B cell (primary cell): ENCODE results near the gene SLC2A11. TPM values are rescaled to one million over a fixed set of nuclear protein-coding genes. Genes with fewer than 3 reads are reported as not detected.
A peak's percentile ranks its signal among the peaks of the same experiment; 100 is the strongest.

ENCODE experiments used
- ATAC-seq: fragments of 200-7000 bp; cut with Tn5 transposase; one replicate; pipeline ENCODE4 v1.10.0; 2021; ENCODE audit warnings: low read depth, mild to moderate bottlenecking, moderate number of reproducible peaks, moderate library complexity
- CTCF ChIA-PET: fragments of 350-600 bp; sonication (Branson Sonifier 250); formaldehyde crosslinking; loops from one replicate; lab custom pipeline; 2021; ENCODE audit warnings: antibody characterized with exemption, inconsistent platforms; lab: Charles Lee
- POLR2A ChIA-PET: fragments of 350-600 bp; sonication (Branson Sonifier 250); formaldehyde crosslinking; loops from one replicate; lab custom pipeline; 2021; ENCODE audit warnings: antibody characterized with exemption; lab: Charles Lee
- DNase-seq: peaks from one replicate; pipeline ENCODE4 v3.0.0; 2013
- H2AFZ ChIP-seq: 2 replicates; pipeline ENCODE4 v1.6.1; 2012; ENCODE audit warnings: mild to moderate bottlenecking, low read depth, low read length; ENCODE audit not compliant: insufficient read depth, poor library complexity, severe bottlenecking
- H3K27ac ChIP-seq, 2 donors: 1 replicate in 1 of 2; 2 replicates in 1 of 2; pipeline ENCODE4 v1.5.1; 2012 to 2013; ENCODE audit warnings: low read length in 2 of 2, mild to moderate bottlenecking in 2 of 2, moderate library complexity in 1 of 2
- H3K27me3 ChIP-seq, 4 experiments: fragments of 200-600 bp in 1 of 4; sonication (generic) in 1 of 4; replicated peaks in 1 of 4; 1 replicate in 2 of 4; 2 replicates in 2 of 4; pipeline versions ENCODE4 v1.6.1 to v1.7.0; 2013 to 2016; ENCODE audit warnings: low read length in 3 of 4, mild to moderate bottlenecking in 2 of 4, mixed read lengths in 1 of 4, moderate library complexity in 1 of 4; ENCODE audit not compliant: insufficient read depth in 4 of 4, control insufficient read depth in 3 of 4; ENCODE audit errors: control extremely low read depth in 1 of 4
- H3K36me3 ChIP-seq, 2 experiments: replicated peaks in 1 of 2; 1 replicate in 1 of 2; 2 replicates in 1 of 2; pipeline versions ENCODE4 v1.6.1 to v1.7.1; 2013; ENCODE audit warnings: low read length in 1 of 2; ENCODE audit not compliant: insufficient read depth in 2 of 2, control insufficient read depth in 1 of 2; ENCODE audit errors: control extremely low read depth in 1 of 2, extremely low read depth in 1 of 2
- H3K4me1 ChIP-seq, 2 donors: fragments of 200-600 bp in 1 of 2; sonication (generic) in 1 of 2; 1 replicate in 1 of 2; 2 replicates in 1 of 2; pipeline versions ENCODE4 v1.5.1 to v1.6.1; 2013 to 2017; ENCODE audit warnings: low read length in 2 of 2; ENCODE audit not compliant: control insufficient read depth in 2 of 2, insufficient read depth in 2 of 2
- H3K4me2 ChIP-seq: replicated peaks from 2 replicates; pipeline ENCODE3; 2012; ENCODE audit warnings: mild to moderate bottlenecking, low read depth, low read length; ENCODE audit not compliant: poor library complexity, severe bottlenecking
- H3K4me3 ChIP-seq, 5 experiments: fragments of 200-600 bp in 1 of 5; sonication (generic) in 1 of 5; 1 replicate in 3 of 5; 2 replicates in 2 of 5; pipeline versions ENCODE4 v1.5.1 to v1.7.0; 2011 to 2016; ENCODE audit warnings: low read length in 4 of 5, mild to moderate bottlenecking in 4 of 5, low read depth in 2 of 5, control low read depth in 1 of 5, moderate library complexity in 1 of 5; ENCODE audit not compliant: insufficient read depth in 1 of 5; ENCODE audit errors: control extremely low read depth in 1 of 5, extremely low read depth in 1 of 5
- H3K79me2 ChIP-seq: fragments of 200-600 bp; sonication (generic); one replicate; pipeline ENCODE4 v1.6.0; 2016; ENCODE audit warnings: low read length; ENCODE audit not compliant: control insufficient read depth, insufficient read depth
- H3K9ac ChIP-seq: fragments of 200-600 bp; sonication (generic); 2 replicates; pipeline ENCODE4 v1.6.1; 2017; ENCODE audit warnings: mild to moderate bottlenecking, low read length, moderate library complexity
- H3K9me3 ChIP-seq, 3 donors: one replicate each; pipeline versions ENCODE4 v1.6.1 to v1.7.1; 2013; ENCODE audit warnings: low read length in 2 of 3; ENCODE audit not compliant: control insufficient read depth in 2 of 3, insufficient read depth in 1 of 3; ENCODE audit errors: control extremely low read depth in 1 of 3
- H4K20me1 ChIP-seq: 2 replicates; pipeline ENCODE4 v1.6.0; 2012; ENCODE audit warnings: mild to moderate bottlenecking, low read length; ENCODE audit not compliant: insufficient read depth, control insufficient read depth, poor library complexity, severe bottlenecking
- H3K27ac Mint-ChIP-seq: one replicate; pipeline ENCODE4 v1.8.0; 2021; ENCODE audit warnings: mixed read lengths
- H3K27me3 Mint-ChIP-seq: one replicate; pipeline ENCODE4 v1.8.0; 2021; ENCODE audit warnings: mixed read lengths
- H3K4me1 Mint-ChIP-seq: one replicate; pipeline ENCODE4 v1.8.0; 2021; ENCODE audit warnings: mixed read lengths
- H3K4me3 Mint-ChIP-seq: one replicate; pipeline ENCODE4 v1.8.0; 2021; ENCODE audit warnings: mixed read lengths
- H3K9me3 Mint-ChIP-seq: one replicate; pipeline ENCODE4 v1.8.0; 2022; ENCODE audit warnings: mixed read lengths; ENCODE audit not compliant: insufficient read depth
- CTCF ChIP-seq: fragments of 200-600 bp; IDR thresholded peaks from one replicate; pipeline ENCODE4 v1.8.0; 2022; ENCODE audit warnings: antibody characterized with exemption, mild to moderate bottlenecking
- EZH2 ChIP-seq: IDR thresholded peaks from 2 replicates; pipeline ENCODE4 v1.6.1; 2012; ENCODE audit warnings: borderline replicate concordance, low read depth, mild to moderate bottlenecking, moderate library complexity, low read length; ENCODE audit not compliant: insufficient read depth, poor library complexity, severe bottlenecking
- WGBS: methylation state at CpG from one replicate; pipeline ENCODE4 v1.1.5; 2013; ENCODE audit warnings: missing lambda C conversion rate; ENCODE audit not compliant: insufficient coverage; 5-methylcytosine and 5-hydroxymethylcytosine counted together
- intact Hi-C: fragments of 100-400 bp; cut with micrococcal nuclease; formaldehyde crosslinking; loops from one replicate; pipeline ENCODE4 v1.10.0; 2022
- polyA plus RNA-seq: library from polyadenylated mRNA; depleted of rRNA; stranded (reverse); fragments of >200 nt; gene quantifications from 2 replicates; pipeline ENCODE4 v1.2.3, GENCODE V29; 2012
- total RNA-seq, 2 donors: library from RNA; stranded (reverse); fragments of 120-200 nt in 1 of 2; gene quantifications; 1 replicate in 1 of 2; 2 replicates in 1 of 2; pipeline versions ENCODE4 v1.2.3 to v1.2.4, GENCODE V29; 2013 to 2022

Gene SLC2A11
- total and polyA plus RNA-seq, 2 donors (not counting 1 experiment from before 2014, with no cell fraction given) = 38.6 to 54.3 TPM

DNA sequence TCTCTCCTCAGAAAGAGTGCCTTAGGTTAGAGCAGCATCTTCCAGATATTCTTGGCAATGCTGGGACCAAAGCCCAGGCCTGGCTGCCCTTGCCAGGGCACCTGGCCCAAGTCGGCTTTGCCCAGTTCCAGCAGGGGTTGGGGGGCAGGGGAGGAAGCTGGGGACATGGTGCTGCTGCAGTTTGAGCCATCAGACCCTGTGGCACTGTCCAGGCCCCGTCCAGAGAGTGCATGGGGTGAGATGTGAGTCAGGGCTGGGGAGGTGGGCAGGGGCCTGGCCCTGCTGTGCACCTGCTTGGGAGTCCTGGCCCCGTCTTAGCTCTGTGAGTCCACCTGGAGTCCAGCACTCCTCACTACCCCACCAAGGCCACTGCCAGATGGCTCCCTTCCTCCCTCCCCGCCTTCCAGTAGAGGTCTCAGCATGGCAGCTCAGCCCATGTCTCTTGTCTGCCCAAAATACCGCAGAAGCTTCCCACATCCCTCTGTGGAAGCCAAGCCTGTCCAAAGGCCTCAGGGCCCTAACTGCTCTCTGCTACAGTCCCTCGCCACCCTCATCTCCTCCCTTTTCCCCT, 35.5 kb upstream of the SLC2A11 start:
- intact Hi-C loops = no loop called here
- no peak overlapping the region for H3K4me3 ChIP-seq
- H3K4me2 ChIP-seq = no peak overlapping the region
- H3K4me1 ChIP-seq = peaks cover 42% of the 10 kb centered on the region in 2 donors
- no peak overlapping the region for H3K9ac ChIP-seq
- H2AFZ ChIP-seq = no peak overlapping the region
- TF ChIP-seq CTCF (no peak), EZH2 (no peak)
- WGBS = 93% methylated on average over 5 of the region's 6 CpGs
- Mint-ChIP-seq H3K4me3 (no peak overlapping the region), H3K27ac (peak overlapping the region; percentile 79), H3K27me3 (no peaks in the 10 kb centered on the region), H3K9me3 (no peaks in the 10 kb centered on the region), H3K4me1 (peaks cover 55% of the 10 kb centered on the region)
- peaks cover 39% of the 10 kb centered on the region for H4K20me1 ChIP-seq
- peaks cover 7 to 79% of the 10 kb centered on the region in 2 experiments for H3K36me3 ChIP-seq
- POLR2A ChIA-PET = interaction anchor here (0.5 to 1.5 kb wide), 4 partner anchors 16 to 115 kb away, joined by 3 to 8 read pairs (median 3); partner anchors contain the start of gene DERL3
- ATAC-seq (no peak), DNase-seq (no peak)
- peak overlapping the region in 1 of 2 donors; percentile 1 for H3K27ac ChIP-seq
- peaks cover 60% of the 10 kb centered on the region for H3K79me2 ChIP-seq
- H3K9me3 ChIP-seq = no peaks in the 10 kb centered on the region
- H3K27me3 ChIP-seq = no peaks in the 10 kb centered on the region
- CTCF ChIA-PET = interaction anchor here (0.8 to 1.7 kb wide), 2 partner anchors 24 to 27 kb away, joined by 3 to 7 read pairs; no protein-coding TSS in a partner anchor

DNA sequence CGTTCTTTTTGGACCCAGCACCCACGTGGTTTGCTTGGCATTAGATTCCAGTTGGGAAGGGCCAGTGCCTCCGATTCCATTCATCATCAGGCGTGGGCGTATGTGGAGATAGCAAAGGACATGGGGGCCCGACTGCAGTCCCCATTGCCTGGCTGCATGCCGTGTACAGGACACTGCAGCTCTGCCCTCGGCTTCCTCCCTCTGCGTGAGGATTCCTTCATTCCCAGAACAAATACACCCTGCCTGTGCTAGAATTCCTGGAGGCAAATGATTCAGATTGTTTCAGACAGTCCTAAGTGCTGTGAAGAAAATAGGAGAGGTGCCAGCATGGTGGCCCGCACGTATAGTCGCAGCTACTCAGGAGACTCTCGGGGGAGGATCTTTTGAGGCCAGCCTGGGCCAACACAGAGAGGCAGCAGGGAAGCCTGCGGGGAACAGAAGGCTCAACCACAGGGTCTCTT, 34.3 kb upstream of the SLC2A11 start:
- Histone ChIP-seq H3K36me3 (peaks cover 4 to 83% of the 10 kb centered on the region in 2 experiments), H3K27ac (no peak overlapping the region), H2AFZ (no peak overlapping the region), H4K20me1 (peaks cover 46% of the 10 kb centered on the region), H3K9ac (no peak overlapping the region), H3K27me3 (no peaks in the 10 kb centered on the region), H3K79me2 (peaks cover 61% of the 10 kb centered on the region), H3K4me1 (peaks cover 30 to 31% of the 10 kb centered on the region in 2 donors), H3K4me3 (no peak overlapping the region), H3K4me2 (no peak overlapping the region), H3K9me3 (no peaks in the 10 kb centered on the region)
- intact Hi-C loops = no loop called here
- no peaks in the 10 kb centered on the region for H3K27me3 Mint-ChIP-seq
- POLR2A ChIA-PET = no interaction called here
- DNase-seq (no peak), ATAC-seq (no peak)
- TF ChIP-seq CTCF = no peak
- TF ChIP-seq EZH2 = no peak
- CTCF ChIA-PET = interaction anchor here (1.4 to 2.0 kb wide), 2 partner anchors 16 to 22 kb away, joined by 3 to 5 read pairs; no protein-coding TSS in a partner anchor
- H3K9me3 Mint-ChIP-seq = no peaks in the 10 kb centered on the region
- WGBS = 98% methylated on average over 13 of the region's 14 CpGs
- peaks cover 53% of the 10 kb centered on the region for H3K4me1 Mint-ChIP-seq
- no peak overlapping the region for H3K4me3 Mint-ChIP-seq
- H3K27ac Mint-ChIP-seq = peak overlapping the region; percentile 79
